DOHH2 (cell line): Measurements from ENCODE around the gene CLEC14A.

Experiments
- CTCF ChIP-seq: fragments of 200-600 bp; sonication (generic); IDR thresholded peaks from one replicate; pipeline ENCODE4 v1.5.1; 2014; ENCODE audit warnings: antibody characterized with exemption, mild to moderate bottlenecking, low read depth, low read length; ENCODE audit not compliant: poor library complexity, severe bottlenecking
- EZH2phosphoT487 ChIP-seq: fragments of 200-600 bp; sonication (generic); IDR thresholded peaks from 2 replicates; pipeline ENCODE4 v1.6.1; 2017; ENCODE audit warnings: borderline replicate concordance, mild to moderate bottlenecking, antibody characterized with exemption, low read length, moderate library complexity, mixed read lengths

GRCh38 chr14:38248321-38249028 is 7.4 kb downstream of the CLEC14A start:
- TF ChIP-seq EZH2phosphoT487, result no peak
- peak; percentile 27 for TF ChIP-seq CTCF
